Hematopoietic multipotent progenitor cell treated with erythropoietin and hydrocortisone succinate and interleukin-3 and kit ligand, for 15 days (in vitro differentiated cells): Measurements from ENCODE around the gene CDC14A.

Experiments
- DNase-seq: peaks from one replicate; pipeline ENCODE4 v3.0.0-alpha.2; 2015; ENCODE audit warnings: low spot score

CDC14A gene

DNA sequence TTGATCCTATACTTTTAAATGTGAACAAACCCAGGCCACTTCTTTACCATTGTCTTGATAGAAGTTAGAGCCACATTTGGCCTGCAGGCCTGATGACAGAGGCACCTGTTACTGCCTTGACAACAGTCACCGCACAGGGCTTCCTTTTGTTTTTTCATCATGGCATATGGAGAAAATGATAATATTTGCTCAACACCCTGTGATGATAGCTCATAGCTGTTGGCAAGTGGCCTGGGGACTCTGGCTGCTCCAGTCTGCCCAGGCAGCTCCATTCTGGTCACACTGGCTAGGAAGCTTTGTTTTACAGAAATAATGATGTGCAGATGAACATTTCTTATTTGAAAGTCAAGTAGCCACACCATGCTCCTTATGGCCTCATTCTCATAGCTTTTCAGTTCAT, 96.1 kb downstream of the CDC14A start:
- DNase-seq = peak; percentile 46

DNA sequence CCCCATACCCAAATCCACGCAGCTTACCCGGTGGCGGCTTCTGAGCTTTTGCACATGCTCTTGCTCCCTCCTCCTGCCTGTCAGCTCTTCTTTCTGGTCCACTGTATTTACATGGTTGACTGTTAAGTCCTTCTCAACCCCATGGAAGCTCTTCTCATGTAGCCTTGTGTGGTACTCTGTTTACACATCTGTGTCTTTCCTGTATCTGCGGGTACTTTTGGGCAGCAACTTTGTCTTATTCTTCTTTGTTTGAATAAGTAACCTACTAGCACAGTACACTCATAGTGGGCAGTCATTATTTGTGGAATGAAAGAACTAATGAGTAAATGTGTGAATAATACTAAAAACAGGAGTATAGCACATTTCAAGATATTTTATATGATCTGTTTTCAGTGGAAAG, 97.2 kb downstream of the CDC14A start:
- DNase-seq = no peak

DNA sequence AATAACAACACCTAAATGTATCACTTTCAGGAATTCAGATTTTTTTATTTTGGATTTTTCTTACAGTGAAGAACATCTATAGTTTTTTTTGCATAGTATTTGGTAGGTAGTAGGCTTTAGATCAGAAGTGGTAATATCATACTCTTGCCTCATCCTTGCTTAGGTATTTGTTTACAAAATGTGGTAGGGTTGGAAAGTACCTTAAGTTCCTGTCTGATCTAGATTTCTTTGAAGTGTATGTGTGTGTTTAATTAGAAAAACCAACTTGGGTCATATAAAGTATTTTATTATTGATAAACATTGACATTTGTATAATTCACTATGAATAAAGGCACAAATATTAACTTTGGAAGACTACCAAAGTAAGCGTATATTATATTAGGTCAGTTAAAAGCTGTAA, 100.3 kb downstream of the CDC14A start:
- DNase-seq = no peak

DNA sequence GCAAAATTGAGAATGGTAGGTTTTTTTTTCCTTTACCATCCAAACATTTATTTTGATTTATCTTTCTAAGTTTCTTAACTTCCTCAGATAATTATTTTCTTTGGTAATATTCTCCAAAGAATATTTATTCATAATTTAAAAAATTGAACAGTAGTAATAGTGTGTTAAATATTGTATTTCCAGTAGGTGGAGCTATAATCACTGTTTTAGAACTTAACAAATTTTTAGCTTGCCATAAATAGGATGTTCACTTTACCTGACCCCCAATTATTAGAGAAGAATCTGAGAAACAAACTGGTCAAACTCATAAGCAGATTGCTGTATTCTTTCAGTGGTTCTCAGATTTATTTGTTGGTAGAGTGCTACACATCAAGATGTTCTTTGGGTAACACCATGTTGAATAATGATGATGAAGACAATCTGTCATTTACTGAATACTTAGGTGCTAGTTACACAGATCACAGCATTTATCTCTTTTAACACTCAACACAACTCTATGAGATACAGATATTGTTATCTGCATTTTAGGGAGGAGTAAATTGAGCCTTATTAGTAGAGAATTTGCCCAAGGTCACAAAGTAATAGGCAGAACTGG, 103.3 kb downstream of the CDC14A start:
- DNase-seq = peak; percentile 58

DNA sequence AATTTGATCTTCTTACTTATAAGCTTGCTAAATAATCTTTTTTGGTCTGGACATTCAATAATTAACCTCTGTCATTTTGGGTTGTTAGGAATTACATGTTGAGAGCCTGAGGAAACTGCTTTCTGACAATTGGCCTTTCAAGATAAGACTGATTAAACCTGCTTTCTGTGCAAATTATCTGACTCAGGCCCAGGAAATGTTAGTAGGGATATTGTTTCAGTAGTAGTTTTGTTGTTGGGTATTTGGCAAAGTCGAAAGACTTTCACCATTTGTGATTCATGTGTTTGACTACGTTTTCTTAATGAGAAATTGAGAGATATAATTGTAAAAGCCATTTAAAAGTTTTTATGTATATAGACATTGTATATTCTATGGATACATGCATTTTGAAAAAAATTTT, 104.6 kb downstream of the CDC14A start:
- DNase-seq = no peak

DNA sequence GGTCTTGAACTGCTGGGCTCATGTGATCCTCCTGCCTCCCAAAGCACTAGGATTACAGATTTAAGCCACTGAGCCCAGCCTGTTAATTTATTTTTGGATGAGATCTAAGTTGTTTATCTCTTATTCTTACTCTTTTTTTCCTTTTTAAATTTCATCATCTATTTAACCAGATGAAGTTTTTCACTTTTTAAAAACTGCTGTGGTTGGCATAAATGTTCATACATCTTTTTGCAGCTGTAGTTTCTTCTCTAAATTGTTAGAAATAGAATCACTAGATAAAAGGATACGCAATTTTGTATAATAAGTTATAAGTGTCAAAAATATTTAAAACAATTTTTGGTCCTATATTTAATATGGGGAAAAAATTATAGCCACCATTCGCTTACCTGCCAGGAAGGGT, 105.4 kb downstream of the CDC14A start:
- no peak for DNase-seq

DNA sequence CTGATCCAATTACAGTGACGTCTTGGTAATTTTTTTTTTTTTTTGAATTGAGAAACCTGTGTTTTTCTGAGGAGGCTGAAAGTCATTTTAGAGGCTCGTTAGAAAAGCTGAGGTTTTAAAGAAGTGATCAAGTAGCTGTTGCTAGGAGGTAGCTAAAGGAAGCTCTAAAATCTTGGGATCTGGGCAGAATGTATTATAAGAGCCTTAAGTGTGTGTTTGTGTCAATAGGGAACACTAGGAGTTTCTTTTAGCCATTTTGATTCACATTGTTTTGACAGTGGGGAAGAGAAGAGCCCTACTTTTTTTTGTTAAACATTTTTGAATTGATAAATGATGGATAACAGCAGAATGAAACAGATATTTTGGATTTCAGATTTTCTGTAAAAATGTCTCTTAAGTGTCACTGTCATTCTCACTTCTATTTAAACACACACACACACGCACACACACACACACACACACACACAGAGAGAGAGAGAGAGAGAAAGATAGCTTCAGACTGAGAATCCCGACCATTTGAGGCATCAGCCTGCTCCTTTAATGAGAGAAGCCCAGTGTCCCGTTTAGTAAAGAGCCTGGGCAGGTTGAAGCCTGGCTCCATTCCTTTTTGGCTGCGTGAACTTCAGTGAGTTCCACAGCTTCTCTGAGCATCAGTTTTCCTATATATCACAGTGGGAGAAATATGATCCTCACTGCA, 106.5 kb downstream of the CDC14A start:
- no peak for DNase-seq

DNA sequence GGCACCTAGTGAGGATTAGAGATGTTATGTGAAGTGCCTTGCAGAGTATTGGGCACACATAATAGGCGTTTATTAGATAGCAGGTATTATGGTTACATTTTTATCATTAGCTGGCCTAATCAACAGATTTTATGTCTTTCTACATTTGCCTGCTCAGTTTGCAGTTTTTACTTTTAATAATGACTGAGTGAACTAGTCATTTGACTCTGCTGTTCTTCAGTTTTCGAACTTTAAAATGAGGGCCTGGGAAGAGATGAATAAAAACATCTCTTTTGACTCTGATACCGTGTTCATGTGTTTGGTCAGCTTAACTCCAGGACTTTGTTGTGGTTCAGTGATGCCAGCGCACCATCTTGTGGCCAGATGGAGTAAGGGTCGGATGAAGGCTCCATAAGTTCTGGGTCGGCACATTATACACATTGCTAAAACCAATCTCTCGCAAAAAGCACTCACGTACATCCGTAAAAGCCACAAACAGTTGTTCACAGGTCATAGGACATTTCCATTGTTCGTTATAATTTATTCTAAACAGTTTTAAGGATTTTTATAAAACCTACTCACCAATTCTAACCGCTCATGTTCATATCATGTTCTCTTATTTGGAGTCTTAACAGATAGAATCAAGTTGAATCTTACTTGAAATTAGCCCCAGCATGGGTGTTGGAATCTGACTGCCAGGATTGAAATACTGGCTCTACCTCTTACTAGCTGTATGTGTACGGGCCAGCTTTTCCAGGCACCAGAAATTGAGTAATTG, 107.2 kb downstream of the CDC14A start:
- DNase-seq = peak; percentile 79

DNA sequence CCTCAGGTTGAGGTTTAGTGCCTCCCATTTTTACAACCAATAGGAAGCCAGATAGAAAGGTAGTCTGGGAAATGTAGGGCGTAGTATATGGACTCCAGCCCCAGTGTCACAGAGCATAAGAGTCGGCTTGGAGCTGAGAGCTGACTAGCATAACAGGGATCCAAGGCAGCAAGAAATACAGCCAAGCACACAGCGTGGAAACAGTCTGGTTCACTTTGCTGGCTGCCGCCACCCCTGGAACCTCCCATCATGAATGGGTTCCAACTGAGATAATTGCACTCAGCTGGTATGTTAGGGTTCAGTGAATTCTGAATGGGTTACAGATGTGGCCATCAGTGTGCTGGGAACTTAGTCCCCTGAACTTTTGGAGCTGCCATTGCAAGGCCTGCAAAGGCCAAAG, 108.9 kb downstream of the CDC14A start:
- DNase-seq = no peak

DNA sequence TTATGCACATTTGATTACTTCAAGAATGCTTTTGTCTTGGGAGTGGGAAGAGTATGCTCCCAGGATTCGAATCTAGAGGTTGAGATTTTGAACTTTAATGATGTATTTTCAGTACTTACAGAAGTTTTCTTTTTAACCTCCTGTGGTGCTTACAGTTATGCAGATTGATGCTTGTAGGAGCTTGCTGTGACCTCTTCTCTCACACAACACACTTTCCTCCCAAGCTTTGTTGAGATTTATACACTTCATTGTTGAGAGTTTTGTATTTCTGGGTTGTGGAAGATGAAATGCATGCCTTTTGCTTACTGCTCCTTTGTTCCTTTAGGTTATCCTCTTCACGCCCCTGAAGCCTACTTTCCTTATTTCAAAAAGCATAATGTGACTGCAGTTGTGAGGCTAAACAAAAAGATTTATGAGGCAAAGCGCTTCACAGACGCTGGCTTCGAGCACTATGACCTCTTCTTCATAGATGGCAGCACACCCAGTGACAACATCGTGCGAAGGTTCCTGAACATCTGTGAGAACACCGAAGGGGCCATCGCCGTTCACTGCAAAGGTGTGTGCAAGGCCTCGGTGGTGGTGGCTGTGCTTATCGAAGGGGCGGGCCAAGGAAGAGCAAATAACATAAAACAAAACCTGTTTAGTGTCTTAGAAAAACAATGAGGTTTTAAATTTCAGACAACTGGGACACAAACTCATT, 110.2 kb downstream of the CDC14A start:
- DNase-seq = no peak

DNA sequence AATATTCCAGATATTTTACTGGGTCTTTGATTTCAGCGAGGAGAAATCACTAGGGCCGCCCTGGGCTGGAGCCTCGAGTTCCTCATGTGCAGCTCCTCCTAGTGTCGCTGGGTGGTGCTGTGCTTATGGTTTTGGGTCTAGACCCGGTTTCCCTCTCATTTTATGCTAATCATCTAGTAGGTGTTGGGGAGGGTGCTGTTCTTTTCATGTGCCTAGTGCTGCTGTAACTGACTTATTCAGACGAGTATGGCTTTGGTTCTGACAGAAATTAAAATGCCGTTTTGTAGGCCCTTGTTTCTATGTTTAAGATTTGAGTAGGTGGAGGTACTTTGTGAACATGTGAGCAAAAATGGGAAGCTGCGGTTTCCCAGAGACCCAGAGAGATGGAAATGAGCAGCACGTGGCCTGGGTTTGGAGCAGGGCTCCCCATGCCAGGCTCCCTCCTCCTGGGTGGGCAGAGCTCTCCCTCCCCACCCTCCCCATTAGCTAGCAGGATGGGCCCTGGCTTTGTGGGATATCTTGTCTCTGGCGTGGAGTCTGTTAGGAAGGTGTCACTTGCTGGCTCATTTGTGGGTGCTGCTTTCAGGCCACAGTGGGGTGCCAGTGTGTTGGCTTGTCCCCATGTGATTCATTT, 111.6 kb downstream of the CDC14A start:
- peak; percentile 67 for DNase-seq

DNA sequence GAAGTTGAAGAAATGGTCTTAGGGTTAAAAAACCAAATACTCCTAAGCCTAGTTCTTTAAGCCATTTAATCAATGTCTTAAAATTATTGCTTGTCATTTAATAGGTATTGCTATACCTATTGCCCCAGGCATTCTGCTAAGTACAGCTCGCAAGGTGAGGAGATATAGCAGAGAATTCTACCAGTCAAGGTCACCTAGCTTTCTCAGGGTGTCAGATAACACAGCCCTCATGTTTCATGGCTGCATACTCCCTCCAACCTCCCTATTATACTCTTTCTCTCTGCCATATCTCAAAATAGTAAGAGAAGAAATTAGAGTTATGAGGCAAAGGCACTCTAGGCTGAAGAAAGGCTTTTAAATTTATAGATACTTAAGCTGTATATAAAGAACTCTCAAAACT, 117.3 kb downstream of the CDC14A start:
- DNase-seq = no peak

DNA sequence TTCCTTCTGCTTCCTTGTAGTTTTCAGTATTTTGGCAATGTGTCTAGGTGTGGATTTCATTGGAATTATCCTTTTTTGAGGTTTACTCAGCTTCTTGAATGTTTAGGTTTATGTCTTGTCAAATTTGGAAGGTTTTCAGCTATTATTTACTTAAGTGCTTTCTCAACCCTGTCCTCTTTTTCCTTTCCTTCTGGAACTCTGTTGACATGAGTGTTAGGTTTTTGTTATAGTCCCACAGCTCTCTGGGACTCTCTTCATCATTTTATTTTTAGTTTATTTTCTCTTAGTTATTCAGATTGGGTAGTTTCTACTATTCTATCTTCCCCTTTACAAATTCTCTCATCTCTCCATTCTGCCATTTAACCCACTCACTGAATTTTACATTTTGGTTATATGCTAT, 122.5 kb downstream of the CDC14A start:
- DNase-seq = no peak

DNA sequence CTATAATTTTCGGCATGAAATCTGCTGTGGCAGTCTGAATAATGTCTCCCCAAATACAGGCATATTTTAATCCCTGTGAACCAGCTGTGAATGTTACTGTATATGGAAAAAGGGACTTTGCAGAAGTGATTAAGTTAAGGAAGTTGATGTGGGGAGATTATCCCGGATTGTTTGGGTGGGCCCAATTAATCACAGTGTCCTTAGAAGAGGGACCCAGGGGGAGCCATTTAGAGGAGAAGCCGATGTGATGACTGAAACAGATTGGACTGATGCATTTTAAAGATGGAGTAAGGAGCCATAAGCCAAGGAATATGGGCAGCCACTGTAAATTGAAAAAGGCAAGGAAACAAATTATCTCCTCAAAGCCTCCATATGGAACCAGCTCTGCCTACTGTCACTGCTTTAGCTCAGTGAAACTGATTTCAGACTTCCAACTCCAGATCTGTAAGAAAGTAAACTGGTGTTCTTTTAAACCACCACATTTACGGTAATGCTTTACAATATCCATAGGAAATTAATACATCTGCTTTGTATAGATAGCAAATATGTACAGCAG, 124.5 kb downstream of the CDC14A start:
- DNase-seq = no peak

DNA sequence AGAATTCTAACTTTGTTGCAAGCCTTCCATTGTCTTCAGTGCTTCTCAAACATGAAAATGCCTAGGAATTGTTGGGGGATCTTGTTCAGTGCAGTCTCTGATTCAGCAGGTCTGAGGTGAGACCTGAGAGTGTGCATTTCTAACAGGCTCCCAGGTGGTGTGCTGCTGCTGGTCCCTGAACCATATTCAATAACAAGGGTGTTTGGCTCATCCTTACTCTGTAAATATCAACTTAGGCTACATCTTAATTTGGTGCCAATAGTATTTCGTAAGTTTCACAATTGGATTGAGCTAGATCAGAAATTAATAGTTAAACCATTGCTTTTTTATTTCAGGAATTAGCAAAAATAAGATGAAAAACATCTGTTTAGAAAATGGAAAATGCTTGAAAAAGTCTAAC, 126.5 kb downstream of the CDC14A start:
- no peak for DNase-seq

DNA sequence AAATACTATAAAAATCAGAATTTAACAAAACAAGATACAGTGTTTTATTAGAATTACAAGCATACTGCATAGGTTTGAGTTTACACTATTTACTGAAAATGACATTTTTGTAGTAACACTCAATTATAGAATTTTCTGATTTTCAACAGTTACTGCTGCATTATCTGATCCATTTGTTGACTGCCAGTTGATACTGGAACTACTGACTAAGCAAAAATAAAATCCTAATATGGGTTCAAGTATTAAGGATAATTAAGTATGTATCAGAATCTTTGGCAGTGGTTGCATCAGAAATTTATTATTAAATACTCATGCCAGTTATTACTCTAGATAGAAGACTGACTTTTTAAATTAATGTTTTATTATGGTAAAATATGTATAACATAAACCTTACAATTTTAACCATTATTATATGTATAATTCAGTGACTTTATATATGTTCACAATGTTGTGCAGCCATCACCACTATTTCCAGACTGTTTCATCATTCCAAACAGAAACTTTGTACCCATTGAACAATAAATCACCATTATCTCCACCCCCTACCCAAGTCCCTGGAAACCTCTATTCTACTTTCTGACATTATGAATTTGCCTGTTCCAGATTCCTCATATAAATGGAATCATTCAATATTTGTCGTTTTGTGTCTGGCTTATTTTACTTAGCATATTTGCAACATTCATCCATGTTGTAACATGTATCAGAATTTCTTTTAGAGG, 127.5 kb downstream of the CDC14A start:
- DNase-seq = no peak

DNA sequence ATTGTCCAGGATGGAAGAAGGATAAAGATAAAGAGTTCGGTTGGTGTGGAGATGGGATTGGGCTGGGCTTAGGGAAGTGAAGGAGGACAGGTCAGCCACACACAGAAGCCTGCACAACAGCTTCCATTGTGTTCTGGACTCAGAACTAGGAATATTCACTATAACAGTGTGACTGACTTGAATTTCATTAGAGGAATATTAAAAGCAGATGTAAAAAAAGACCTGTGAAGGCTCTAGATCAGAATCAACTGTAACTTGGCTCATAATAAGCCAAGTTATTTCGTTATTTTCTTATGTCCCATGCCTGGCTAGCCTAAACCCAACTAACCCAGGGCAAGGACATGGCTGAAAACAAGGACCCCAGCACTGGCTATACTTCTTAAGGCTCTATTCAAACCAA, 129.0 kb downstream of the CDC14A start:
- DNase-seq = no peak

DNA sequence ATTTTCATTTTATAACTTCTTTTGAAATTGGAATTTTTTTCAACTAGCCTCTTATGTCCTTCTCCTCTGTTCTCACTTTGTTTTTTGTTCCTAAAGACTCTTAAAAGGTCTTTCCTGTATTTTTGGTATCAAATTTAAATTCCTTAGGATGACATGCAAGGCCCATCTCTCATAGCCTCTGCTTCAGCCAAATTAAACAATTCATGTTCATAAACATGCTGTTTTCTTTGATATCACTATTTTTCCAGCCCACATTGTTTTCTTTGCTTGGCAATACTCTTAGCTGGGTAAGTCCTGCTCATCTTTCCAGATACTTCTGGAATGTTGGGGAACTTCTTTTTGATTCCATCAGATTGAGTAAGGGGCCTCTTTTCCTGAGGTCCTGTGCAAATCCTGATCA, 129.9 kb downstream of the CDC14A start:
- DNase-seq = no peak

DNA sequence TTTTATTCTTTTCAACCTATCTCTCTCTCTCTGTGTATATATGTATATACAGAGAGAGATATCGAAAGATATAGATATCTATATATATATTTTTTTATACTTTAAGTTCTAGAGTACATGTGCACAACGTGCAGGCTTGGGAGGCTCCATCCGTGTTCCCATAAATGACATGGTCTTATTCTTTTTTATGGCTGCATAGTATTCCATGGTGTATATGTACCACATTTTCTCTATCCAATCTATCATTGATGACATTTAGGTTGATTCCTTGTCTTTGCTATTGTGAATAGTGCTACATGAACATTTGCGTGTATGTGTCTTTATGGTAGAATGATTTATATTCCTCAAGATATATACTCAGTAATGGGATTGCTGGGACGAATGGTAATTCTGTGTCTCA, 130.4 kb downstream of the CDC14A start:
- DNase-seq = no peak

DNA sequence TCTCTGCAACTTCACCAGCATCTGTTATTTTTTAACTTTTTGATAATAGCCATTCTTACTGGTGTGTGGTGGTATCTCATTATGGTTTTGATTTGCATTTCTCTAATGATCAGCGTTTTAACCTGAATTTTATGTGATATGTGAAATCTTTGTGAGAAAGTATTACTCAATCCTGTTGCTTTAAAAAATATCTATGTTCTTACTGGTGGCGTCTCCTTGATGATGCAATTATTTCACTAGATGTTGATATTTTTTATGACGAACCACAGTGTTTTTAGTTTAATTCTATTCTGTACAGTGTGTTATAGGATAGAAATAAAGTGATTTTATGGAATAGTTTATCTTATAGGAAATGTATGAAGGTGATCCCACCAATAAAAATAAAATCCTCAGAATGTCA, 130.9 kb downstream of the CDC14A start:
- no peak for DNase-seq

DNA sequence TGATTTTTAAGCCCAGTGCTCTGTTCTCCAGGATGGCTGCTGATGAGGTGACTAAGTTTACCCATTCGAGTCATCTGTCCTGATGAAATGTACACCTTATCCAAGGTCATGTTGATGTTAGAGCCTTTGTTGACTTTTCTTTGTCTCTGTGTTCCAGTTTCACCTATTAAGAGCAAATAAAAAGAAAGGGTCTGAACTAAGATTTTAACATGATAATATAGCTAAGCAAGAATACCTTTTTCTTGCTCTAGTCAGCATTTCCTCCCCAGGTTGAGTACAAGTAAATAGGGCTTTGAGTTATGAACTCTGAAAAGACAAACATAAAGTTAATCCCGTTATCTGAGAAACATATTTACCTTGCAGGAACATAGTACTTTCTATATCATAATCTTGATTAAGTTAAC, 133.6 kb downstream of the CDC14A start:
- no peak for DNase-seq
